Breast epithelium (tissue), 4 donors: ENCODE measurements around the gene TTC22. TPM values are rescaled to one million over a fixed set of nuclear protein-coding genes. Genes with fewer than 3 reads are reported as not detected.

Experiments
- DNase-seq, 2 donors: peaks; one replicate each; pipeline ENCODE4 v3.0.0-alpha.2; 2019; ENCODE audit warnings: low spot score in 2 of 2
- H3K27ac ChIP-seq, 2 donors: fragments of 200-600 bp; sonication (generic) in 1 of 2; one replicate each; pipeline ENCODE4 v1.5.1; 2016 to 2019; ENCODE audit warnings: mild to moderate bottlenecking in 1 of 2
- H3K27me3 ChIP-seq, 2 donors: fragments of 200-600 bp; sonication (generic) in 1 of 2; one replicate each; pipeline versions ENCODE4 v1.5.1 to v1.6.0; 2017 to 2019; ENCODE audit warnings: control low read depth in 1 of 2, mild to moderate bottlenecking in 1 of 2
- H3K36me3 ChIP-seq: fragments of 200-600 bp; one replicate; pipeline ENCODE4 v1.5.1; 2019
- H3K4me1 ChIP-seq, 2 donors: fragments of 200-600 bp; sonication (generic); one replicate each; pipeline ENCODE4 v1.5.1; 2016 to 2019; ENCODE audit warnings: control low read depth in 1 of 2
- H3K4me3 ChIP-seq, 3 donors: fragments of 200-600 bp; sonication (generic); 1 replicate in 2 of 3; 2 replicates in 1 of 3; pipeline ENCODE4 v1.5.1; 2016 to 2019; ENCODE audit warnings: mild to moderate bottlenecking in 3 of 3, moderate library complexity in 2 of 3
- H3K9me3 ChIP-seq, 2 donors: fragments of 200-600 bp; sonication (generic) in 1 of 2; one replicate each; pipeline ENCODE4 v1.5.1; 2016 to 2019; ENCODE audit warnings: control low read depth in 1 of 2
- CTCF ChIP-seq, 3 donors: fragments of 450-650 bp; IDR thresholded peaks; one replicate each; pipeline ENCODE4 v1.5.1; 2016 to 2017; ENCODE audit warnings: antibody characterized with exemption in 3 of 3, mild to moderate bottlenecking in 3 of 3, moderate library complexity in 3 of 3
- POLR2A ChIP-seq: fragments of 450-650 bp; IDR thresholded peaks from one replicate; pipeline ENCODE4 v1.6.1; 2016; ENCODE audit warnings: antibody characterized with exemption, mild to moderate bottlenecking, moderate library complexity
- POLR2AphosphoS5 ChIP-seq, 3 donors: sonication (generic); formaldehyde crosslinking; IDR thresholded peaks; one replicate each; pipeline ENCODE4 v1.6.1; 2017; ENCODE audit warnings: antibody characterized with exemption in 3 of 3
- intact Hi-C: fragments of 100-400 bp; cut with DNase I; formaldehyde crosslinking; loops from one replicate; pipeline ENCODE4 v1.15.1; 2023; ENCODE audit warnings: low total_unique reads
- total RNA-seq, 3 donors: library from RNA; depleted of rRNA; stranded (reverse); fragments of >200 nt; gene quantifications; one replicate each; pipeline ENCODE4 v1.1.0, GENCODE V29; 2016

Gene TTC22
- total RNA-seq, 3 donors from 2014 or later = 0.32 to 15.8 (median 7.9) TPM

GRCh38 chr1:54758678-54759348 lies 42.3 kb downstream of the TTC22 start:
- no peak for TF ChIP-seq POLR2AphosphoS5 (IDR thresholded peaks at IDR 0.05)
- TF ChIP-seq POLR2A = no peak
- TF ChIP-seq CTCF (IDR thresholded peaks at IDR 0.05) = no peak
- Histone ChIP-seq H3K4me1 (no peaks in the 10 kb centered on the region), H3K36me3 (no peaks in the 10 kb centered on the region), H3K27me3 (no peaks in the 10 kb centered on the region), H3K9me3 (no peaks in the 10 kb centered on the region), H3K27ac (no peak overlapping the region), H3K4me3 (no peak overlapping the region)
- no peak for DNase-seq
- intact Hi-C loops = no loop called here

GRCh38 chr1:54757833-54758232 lies 43.3 kb downstream of the TTC22 start:
- H3K27ac ChIP-seq = no peak overlapping the region
- H3K4me3 ChIP-seq = no peak overlapping the region
- DNase-seq = no peak
- no peaks in the 10 kb centered on the region for H3K36me3 ChIP-seq
- TF ChIP-seq POLR2AphosphoS5 (IDR thresholded peaks at IDR 0.05) = no peak
- no peak for TF ChIP-seq CTCF (IDR thresholded peaks at IDR 0.05)
- no peak for TF ChIP-seq POLR2A
- intact Hi-C loops = no loop called here
- H3K9me3 ChIP-seq = no peaks in the 10 kb centered on the region
- no peaks in the 10 kb centered on the region for H3K4me1 ChIP-seq
- H3K27me3 ChIP-seq = no peaks in the 10 kb centered on the region

GRCh38 chr1:54754486-54755285 lies 46.4 kb downstream of the TTC22 start:
- no peak overlapping the region for H3K27ac ChIP-seq
- H3K36me3 ChIP-seq = no peaks in the 10 kb centered on the region
- no peak for TF ChIP-seq POLR2A
- no peak for TF ChIP-seq CTCF (IDR thresholded peaks at IDR 0.05)
- TF ChIP-seq POLR2AphosphoS5 (IDR thresholded peaks at IDR 0.05) = no peak
- no peak overlapping the region for H3K4me3 ChIP-seq
- no peak for DNase-seq
- H3K27me3 ChIP-seq = no peaks in the 10 kb centered on the region
- no peaks in the 10 kb centered on the region for H3K9me3 ChIP-seq
- H3K4me1 ChIP-seq = no peaks in the 10 kb centered on the region
- intact Hi-C loops = no loop called here

GRCh38 chr1:54754045-54754444 lies 47.1 kb downstream of the TTC22 start:
- H3K9me3 ChIP-seq = no peaks in the 10 kb centered on the region
- H3K36me3 ChIP-seq = no peaks in the 10 kb centered on the region
- H3K4me1 ChIP-seq = no peaks in the 10 kb centered on the region
- H3K27ac ChIP-seq = no peak overlapping the region
- no peak for TF ChIP-seq CTCF (IDR thresholded peaks at IDR 0.05)
- TF ChIP-seq POLR2A = no peak
- TF ChIP-seq POLR2AphosphoS5 (IDR thresholded peaks at IDR 0.05) = no peak
- DNase-seq = no peak
- intact Hi-C loops = no loop called here
- H3K27me3 ChIP-seq = no peaks in the 10 kb centered on the region
- no peak overlapping the region for H3K4me3 ChIP-seq

- Histone ChIP-seq H3K9me3 (no peaks in the 10 kb centered on the region), H3K4me1 (no peaks in the 10 kb centered on the region), H3K27me3 (no peaks in the 10 kb centered on the region), H3K4me3 (no peak overlapping the region), H3K27ac (no peak overlapping the region), H3K36me3 (no peaks in the 10 kb centered on the region)
- TF ChIP-seq POLR2A = no peak
- TF ChIP-seq CTCF (IDR thresholded peaks at IDR 0.05) = no peak
- TF ChIP-seq POLR2AphosphoS5 (IDR thresholded peaks at IDR 0.05) = no peak
- DNase-seq = no peak
- intact Hi-C loops = no loop called here
Measured at GRCh38 chr1:54751426-54751825, 49.7 kb downstream of the TTC22 start.
